NK-92 (cell line): Measurements from ENCODE around the gene FBRSL1.

Source experiments
- DNase-seq: peaks from one replicate; lab custom pipeline; 2025; ENCODE audit not compliant: unreplicated experiment; lab: John Stamatoyannopoulos, UW

The FBRSL1 gene

GRCh38 chr12:132537836-132538662 lies 48.1 kb downstream of the FBRSL1 start:
- no peak for DNase-seq

DNA sequence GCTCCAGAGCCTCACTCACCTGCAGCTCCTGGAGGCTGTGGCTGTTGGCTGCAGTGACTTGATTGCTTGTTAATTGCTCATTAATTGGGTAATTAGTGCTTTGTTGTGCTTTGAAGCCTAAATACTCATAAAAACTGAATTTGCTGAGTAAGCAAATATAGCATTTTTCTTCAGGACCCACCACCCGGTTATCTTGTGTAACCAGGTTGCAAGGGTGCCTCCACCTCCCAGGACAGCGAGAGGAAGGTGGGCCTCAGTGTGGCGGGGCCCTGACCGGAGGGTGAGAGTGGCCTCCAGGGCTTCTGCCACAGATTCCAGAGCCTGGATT lies 48.7 kb downstream of the FBRSL1 start:
- no peak for DNase-seq

DNA sequence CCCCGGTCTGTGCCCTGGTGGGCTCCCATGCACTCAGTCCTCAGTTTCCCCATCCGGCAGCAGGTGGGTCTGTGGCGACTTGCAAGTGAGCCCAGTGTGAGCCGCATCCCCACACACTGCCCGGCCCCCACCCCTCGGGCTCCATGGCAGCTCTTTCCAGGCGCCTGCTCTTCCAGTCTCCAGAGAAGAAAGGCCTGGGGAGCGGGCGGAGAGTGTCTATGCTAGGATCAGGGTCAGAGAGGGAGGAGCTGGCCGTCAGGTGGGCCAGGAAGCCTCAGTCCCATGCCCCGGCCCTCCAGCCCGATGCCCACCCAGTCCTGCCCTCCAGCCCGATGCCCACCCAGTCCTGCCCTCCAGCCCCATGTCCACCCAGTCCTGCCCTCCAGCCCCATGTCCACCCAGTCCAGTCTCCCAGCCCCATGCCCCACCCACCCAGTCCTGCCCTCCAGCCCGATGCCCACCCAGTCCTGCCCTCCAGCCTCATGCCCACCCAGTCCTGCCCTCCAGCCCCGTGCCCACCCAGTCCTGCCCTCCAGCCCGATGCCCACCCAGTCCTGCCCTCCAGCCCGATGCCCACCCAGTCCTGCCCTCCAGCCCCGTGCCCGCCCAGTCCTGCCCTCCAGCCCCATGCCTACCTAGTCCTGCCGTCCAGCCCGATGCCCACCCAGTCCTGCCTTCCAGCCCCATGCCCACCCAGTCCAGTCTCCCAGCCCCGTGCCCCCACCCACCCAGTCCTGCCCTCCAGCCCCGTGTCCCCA lies 49.2 kb downstream of the FBRSL1 start:
- no peak for DNase-seq

DNA sequence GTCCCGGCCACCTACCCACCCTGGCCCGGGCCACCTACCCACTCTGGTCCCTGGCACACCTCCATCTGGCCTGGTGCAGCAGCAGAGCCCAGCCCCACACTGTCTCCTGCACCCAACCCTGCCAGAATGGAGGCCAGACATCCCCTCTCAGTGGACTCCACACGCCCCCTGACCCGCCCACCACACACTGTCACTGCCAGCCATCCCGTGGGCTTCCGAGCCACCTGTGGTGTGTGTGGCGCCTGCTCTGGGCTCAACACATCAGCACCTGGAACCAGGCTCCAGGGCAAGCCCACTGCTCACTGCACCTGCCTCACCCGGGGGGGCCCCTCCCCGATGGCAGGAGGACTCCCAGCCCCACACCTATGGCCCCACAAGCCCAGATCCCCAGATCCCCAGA lies 50.5 kb downstream of the FBRSL1 start:
- DNase-seq = no peak

GRCh38 chr12:132541200-132541599 lies 51.2 kb downstream of the FBRSL1 start:
- no peak for DNase-seq

DNA sequence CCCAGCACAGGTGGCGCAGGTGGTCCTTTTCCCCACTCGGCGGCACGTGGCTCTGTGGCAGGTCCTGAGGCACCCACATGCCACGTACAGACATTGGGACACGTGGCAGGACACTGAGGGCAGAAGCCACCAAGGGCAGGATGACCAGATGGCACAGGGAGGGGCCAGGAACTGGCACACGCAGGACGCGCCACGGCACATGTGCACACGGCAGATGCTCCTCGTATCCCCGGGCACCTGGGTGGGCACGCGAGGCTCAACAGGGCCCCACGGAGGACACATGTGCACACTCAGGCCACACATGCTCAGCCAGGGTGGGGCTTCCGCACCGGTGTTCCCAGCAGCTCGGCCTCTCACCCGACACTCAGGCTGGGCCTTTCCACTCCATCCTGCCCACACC lies 52.0 kb downstream of the FBRSL1 start:
- no peak for DNase-seq

DNA sequence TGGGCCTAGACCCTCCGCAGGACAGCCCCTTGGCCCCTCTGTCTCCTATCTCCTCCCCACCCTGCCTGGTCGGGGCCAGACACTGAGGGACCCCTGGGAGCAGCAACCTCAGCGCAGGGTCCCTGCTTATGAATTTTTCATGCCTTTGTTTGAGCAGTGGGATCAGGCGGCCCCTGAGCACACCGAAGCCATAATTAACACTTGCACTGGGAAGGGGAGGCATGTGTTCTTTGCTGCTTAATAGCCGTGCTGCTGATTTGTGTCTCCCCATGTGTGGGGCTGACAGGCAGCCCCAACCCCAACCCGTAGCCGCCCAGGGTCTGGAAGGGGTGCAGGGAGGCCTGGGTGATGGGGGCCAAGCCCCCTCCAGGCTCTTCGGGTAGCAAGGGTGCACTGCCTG lies 52.7 kb downstream of the FBRSL1 start:
- DNase-seq = no peak

GRCh38 chr12:132543298-132544079 lies 53.5 kb downstream of the FBRSL1 start:
- DNase-seq = no peak

- DNase-seq = no peak
Measured at GRCh38 chr12:132544080-132544397, 54.1 kb downstream of the FBRSL1 start.

DNA sequence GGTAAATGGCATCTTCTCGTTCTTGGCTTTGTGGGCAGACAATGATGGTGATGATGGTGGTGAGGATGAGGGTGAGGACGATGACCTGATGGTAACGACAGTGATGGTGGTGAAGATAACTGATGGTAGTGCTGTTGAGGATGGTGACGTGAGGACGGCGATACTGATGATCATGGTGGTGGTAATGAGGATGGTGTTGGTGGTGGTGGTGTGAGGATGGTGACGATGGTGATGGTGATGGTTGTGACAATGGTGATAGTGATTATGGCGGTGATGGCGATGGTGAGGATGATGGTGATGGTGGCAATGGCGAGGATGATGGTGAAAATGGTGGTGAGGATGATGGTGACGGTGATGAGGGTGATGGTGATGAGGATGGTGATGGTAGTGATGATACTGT lies 54.5 kb downstream of the FBRSL1 start:
- DNase-seq = no peak

- no peak for DNase-seq
Measured at GRCh38 chr12:132545164-132545953, 55.4 kb downstream of the FBRSL1 start.

GRCh38 chr12:132545955-132546354 lies 56.0 kb downstream of the FBRSL1 start:
- DNase-seq = no peak

DNA sequence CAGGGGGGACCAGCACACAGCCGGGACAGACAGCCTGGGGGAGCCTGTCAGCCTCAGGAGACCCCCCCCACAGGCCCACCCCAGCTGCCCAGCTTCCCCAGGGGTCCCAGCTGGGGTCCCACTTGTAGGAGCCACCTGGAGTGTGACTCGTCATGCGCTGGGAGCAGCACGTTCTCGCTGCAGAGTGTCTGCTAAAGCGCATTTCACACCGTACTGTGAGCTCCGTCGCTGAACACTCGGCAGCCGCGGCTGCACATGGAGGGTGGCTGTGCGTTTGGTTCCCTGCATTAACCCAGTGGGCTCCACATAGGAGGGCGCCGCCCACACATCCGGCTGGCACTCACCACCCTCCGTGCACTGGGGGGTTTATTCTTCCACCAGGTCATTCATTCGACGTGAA lies 56.7 kb downstream of the FBRSL1 start:
- no peak for DNase-seq

DNA sequence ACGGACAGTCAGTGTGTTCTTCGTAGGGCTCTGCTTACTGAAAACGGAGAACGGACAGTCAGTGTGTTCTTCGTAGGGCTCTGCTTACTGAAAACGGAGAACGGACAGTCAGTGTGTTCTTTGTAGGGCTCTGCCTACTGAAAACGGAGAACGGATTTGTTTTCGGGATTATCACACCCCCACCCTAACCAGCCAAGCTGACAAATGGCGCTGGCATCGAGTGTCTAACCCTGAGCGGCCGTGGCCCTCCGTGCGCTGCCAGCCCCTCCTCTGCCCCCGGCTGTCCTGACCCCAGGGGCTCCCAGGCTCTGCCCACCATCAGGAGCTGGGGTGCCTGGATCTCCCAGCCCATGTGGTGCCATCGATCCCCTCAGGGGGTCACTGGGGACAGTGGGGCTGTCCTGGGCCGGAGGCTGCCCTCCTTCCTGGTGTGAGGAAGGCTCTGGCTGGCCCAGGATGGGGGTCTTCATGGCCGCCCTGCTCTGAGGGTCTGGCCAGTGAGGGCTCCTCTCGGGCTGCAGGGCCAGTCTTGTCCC lies 57.3 kb downstream of the FBRSL1 start:
- DNase-seq = no peak

GRCh38 chr12:132548430-132549058 lies 58.6 kb downstream of the FBRSL1 start:
- no peak for DNase-seq

- no peak for DNase-seq
Measured at GRCh38 chr12:132549059-132549458, 59.1 kb downstream of the FBRSL1 start.

- no peak for DNase-seq
Measured at GRCh38 chr12:132550014-132550802, 60.3 kb downstream of the FBRSL1 start.

- DNase-seq = no peak
Measured at GRCh38 chr12:132550830-132551640, 61.1 kb downstream of the FBRSL1 start.

DNA sequence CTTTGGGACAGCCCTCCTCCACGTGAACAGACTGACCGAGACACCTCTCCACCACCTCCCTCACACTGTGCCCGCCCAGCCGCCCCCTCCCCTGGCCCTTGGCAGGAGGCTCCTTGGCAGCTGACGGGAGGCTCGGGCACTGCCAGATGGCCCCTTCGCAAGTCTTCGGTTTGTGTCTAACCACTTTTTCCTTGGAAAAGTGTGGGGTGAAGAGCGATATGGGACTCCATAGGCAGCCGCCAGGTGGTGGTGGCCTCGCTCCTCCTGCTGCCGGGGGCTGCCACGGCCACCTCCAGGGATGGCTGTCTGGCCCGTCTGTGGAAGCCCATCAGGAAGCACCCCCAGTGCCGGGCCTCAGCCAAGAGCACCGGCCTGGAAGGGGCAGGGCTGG lies 61.7 kb downstream of the FBRSL1 start:
- DNase-seq = no peak
